DND-41 (cell line): Measurements from ENCODE around the gene CDC37L1.
"Not testable (repeated sequence)": the region's sequence is repeated elsewhere in the genome, so short reads cannot be mapped to it uniquely, and the experiment has no call there.

Experiments used
- ATAC-seq: fragments of 200-7000 bp; cut with Tn5 transposase; 3 replicates; pipeline ENCODE4 v1.9.1; 2021; ENCODE audit warnings: low read depth; ENCODE audit not compliant: insufficient read depth
- DNase-seq: peaks from one replicate; pipeline ENCODE4 v3.0.0-alpha.2; 2020
- H2AFZ ChIP-seq: 2 replicates; pipeline ENCODE4 v1.6.0; 2012; ENCODE audit warnings: low read depth, low read length
- H3K27ac ChIP-seq: 2 replicates; pipeline ENCODE4 v1.5.1; 2012; ENCODE audit warnings: low read length, inconsistent platforms
- H3K27me3 ChIP-seq: fragments of 200-600 bp; sonication (generic); 2 replicates; pipeline ENCODE4 v1.6.0; 2012; ENCODE audit warnings: low read length, mild to moderate bottlenecking, inconsistent platforms; ENCODE audit not compliant: insufficient read depth, poor library complexity
- H3K36me3 ChIP-seq: 2 replicates; pipeline ENCODE4 v1.5.1; 2012; ENCODE audit warnings: low read length, inconsistent platforms; ENCODE audit not compliant: insufficient read depth
- H3K4me1 ChIP-seq: 2 replicates; pipeline ENCODE4 v1.5.1; 2012; ENCODE audit warnings: mild to moderate bottlenecking, low read length; ENCODE audit not compliant: insufficient read depth
- H3K4me2 ChIP-seq: 2 replicates; pipeline ENCODE4 v1.6.0; 2012; ENCODE audit warnings: mild to moderate bottlenecking, moderate library complexity, low read length, inconsistent platforms; ENCODE audit not compliant: insufficient read depth
- H3K4me3 ChIP-seq, 2 experiments: fragments of 200-600 bp in 1 of 2; shearing (Covaris generic) in 1 of 2; 2 replicates each; pipeline ENCODE4 v1.5.1; 2012 to 2016; ENCODE audit warnings: inconsistent platforms in 2 of 2, low read length in 2 of 2, mild to moderate bottlenecking in 2 of 2, low read depth in 1 of 2, moderate library complexity in 1 of 2
- H3K79me2 ChIP-seq: 2 replicates; pipeline ENCODE4 v1.6.0; 2012; ENCODE audit warnings: low read length, inconsistent platforms; ENCODE audit not compliant: insufficient read depth
- H3K9ac ChIP-seq: 2 replicates; pipeline ENCODE4 v1.6.0; 2012; ENCODE audit warnings: low read depth, mild to moderate bottlenecking, inconsistent platforms, low read length, moderate library complexity
- H3K9me3 ChIP-seq: 2 replicates; pipeline ENCODE4 v1.5.1; 2012; ENCODE audit warnings: low read length, moderate library complexity, mild to moderate bottlenecking, inconsistent platforms; ENCODE audit not compliant: insufficient read depth, severe bottlenecking
- H4K20me1 ChIP-seq: 2 replicates; pipeline ENCODE4 v1.6.0; 2012; ENCODE audit warnings: low read length; ENCODE audit not compliant: insufficient read depth
- EZH2 ChIP-seq: IDR thresholded peaks from 3 replicates; pipeline ENCODE4 v1.6.1; 2012; ENCODE audit warnings: borderline replicate concordance, low read depth, mild to moderate bottlenecking, moderate library complexity, low read length, inconsistent platforms; ENCODE audit not compliant: severe bottlenecking
- TF ChIP-seq, protein P1 (sequence below): IDR thresholded peaks from 2 replicates; pipeline ENCODE4 v1.5.1; 2012; ENCODE audit warnings: borderline replicate concordance, low read length, moderate library complexity, mild to moderate bottlenecking; ENCODE audit not compliant: poor library complexity, severe bottlenecking; ENCODE audit errors: extremely low read depth

The CDC37L1 gene

GRCh38 chr9:4750023-4750673, 70.8 kb downstream of the CDC37L1 start:
- ATAC-seq (peak; percentile 66), DNase-seq (no peak)
- Histone ChIP-seq H3K27ac (no peak overlapping the region), H3K36me3 (no peaks in the 10 kb centered on the region), H3K27me3 (no peaks in the 10 kb centered on the region), H2AFZ (no peak overlapping the region), H3K4me2 (no peak overlapping the region), H3K9me3 (no peaks in the 10 kb centered on the region), H3K4me1 (no peaks in the 10 kb centered on the region), H3K9ac (no peak overlapping the region), H3K4me3 (no peak overlapping the region), H3K79me2 (no peaks in the 10 kb centered on the region), H4K20me1 (no peaks in the 10 kb centered on the region)
- TF ChIP-seq, protein P1, sequence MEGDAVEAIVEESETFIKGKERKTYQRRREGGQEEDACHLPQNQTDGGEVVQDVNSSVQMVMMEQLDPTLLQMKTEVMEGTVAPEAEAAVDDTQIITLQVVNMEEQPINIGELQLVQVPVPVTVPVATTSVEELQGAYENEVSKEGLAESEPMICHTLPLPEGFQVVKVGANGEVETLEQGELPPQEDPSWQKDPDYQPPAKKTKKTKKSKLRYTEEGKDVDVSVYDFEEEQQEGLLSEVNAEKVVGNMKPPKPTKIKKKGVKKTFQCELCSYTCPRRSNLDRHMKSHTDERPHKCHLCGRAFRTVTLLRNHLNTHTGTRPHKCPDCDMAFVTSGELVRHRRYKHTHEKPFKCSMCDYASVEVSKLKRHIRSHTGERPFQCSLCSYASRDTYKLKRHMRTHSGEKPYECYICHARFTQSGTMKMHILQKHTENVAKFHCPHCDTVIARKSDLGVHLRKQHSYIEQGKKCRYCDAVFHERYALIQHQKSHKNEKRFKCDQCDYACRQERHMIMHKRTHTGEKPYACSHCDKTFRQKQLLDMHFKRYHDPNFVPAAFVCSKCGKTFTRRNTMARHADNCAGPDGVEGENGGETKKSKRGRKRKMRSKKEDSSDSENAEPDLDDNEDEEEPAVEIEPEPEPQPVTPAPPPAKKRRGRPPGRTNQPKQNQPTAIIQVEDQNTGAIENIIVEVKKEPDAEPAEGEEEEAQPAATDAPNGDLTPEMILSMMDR = peak; percentile 70
- no peak for TF ChIP-seq EZH2

DNA sequence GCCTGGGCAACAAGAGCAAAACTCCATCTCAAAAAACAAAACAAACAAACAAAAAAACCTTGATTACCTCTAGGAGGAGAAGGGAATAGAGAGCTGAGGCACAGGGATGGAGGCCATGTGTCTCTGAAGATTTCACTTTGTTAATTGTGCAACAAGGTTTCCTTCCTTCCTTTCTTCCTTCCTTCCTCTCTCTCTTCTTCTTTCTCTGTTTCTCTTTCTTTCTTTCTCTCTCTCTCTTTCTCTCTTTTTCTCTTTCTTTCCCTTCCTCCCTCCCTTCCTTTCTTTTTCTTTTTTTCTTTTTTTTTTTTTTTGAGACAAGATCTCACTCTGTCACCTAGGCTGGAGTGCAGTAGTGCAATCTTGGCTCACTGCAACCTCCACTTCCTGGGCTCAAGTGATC, 75.2 kb downstream of the CDC37L1 start:
- ATAC-seq, H2AFZ ChIP-seq, H3K9ac ChIP-seq, H3K9me3 ChIP-seq, H3K27me3 ChIP-seq, H4K20me1 ChIP-seq, H3K27ac ChIP-seq, DNase-seq, H3K4me2 ChIP-seq, H3K4me1 ChIP-seq, H3K4me3 ChIP-seq, H3K36me3 ChIP-seq, H3K79me2 ChIP-seq: not testable (repeated sequence)

GRCh38 chr9:4755026-4755609, 75.7 kb downstream of the CDC37L1 start:
- Histone ChIP-seq H3K9ac (no peak overlapping the region), H3K9me3 (no peaks in the 10 kb centered on the region), H3K27ac (no peak overlapping the region), H3K4me2 (no peak overlapping the region), H4K20me1 (no peaks in the 10 kb centered on the region), H3K27me3 (no peaks in the 10 kb centered on the region), H2AFZ (no peak overlapping the region), H3K36me3 (no peaks in the 10 kb centered on the region), H3K79me2 (no peaks in the 10 kb centered on the region), H3K4me3 (no peak overlapping the region), H3K4me1 (peaks cover 5% of the 10 kb centered on the region; the same call in 1 of the 2 replicates)
- ATAC-seq (no peak), DNase-seq (no peak)
- TF ChIP-seq EZH2 = no peak
- TF ChIP-seq, protein P1 = no peak

DNA sequence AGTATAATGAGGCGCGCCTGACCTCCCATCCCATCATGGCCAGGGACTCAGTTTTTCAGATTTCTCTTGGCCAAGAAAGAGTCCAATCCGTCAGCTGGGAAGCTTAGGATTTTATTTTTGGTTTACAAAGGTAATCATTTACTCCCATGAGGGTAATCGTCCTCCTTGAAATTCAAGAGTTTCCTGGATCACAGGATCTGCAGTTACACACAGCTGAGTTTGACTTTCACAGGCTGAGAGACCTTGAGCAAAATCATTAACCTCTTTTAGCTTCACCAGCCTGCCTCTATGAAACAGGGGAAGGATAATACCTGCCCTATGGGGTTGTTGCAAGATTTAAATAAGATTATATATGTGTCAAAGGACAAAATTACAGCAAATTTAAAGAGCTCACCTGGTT, 77.1 kb downstream of the CDC37L1 start:
- Histone ChIP-seq H3K36me3 (no peaks in the 10 kb centered on the region), H3K79me2 (no peaks in the 10 kb centered on the region), H3K9me3 (no peaks in the 10 kb centered on the region), H4K20me1 (no peaks in the 10 kb centered on the region), H3K4me2 (no peak overlapping the region), H3K4me1 (peaks cover 5% of the 10 kb centered on the region; the same call in 1 of the 2 replicates), H3K27ac (no peak overlapping the region), H3K27me3 (no peaks in the 10 kb centered on the region), H3K4me3 (no peak overlapping the region), H3K9ac (no peak overlapping the region), H2AFZ (no peak overlapping the region)
- DNase-seq (no peak), ATAC-seq (no peak)
- no peak for TF ChIP-seq EZH2
- TF ChIP-seq, protein P1 = no peak
